ENCODE data around the gene TSPAN8.

TSPAN8 gene

GRCh38 chr12:71107936-71108335, 49.9 kb downstream of the TSPAN8 start:
- H3K27ac ChIP-seq (ENCODE audit: low read depth in 2 of 2, low read length in 2 of 2), result no peak overlapping the region
- H3K4me1 ChIP-seq (ENCODE audit: control insufficient read depth in 2 of 2, insufficient read depth in 2 of 2, low read length in 2 of 2), result no peaks in the 10 kb centered on the region
- H3K27me3 ChIP-seq (ENCODE audit: control insufficient read depth in 2 of 2, insufficient read depth in 2 of 2, low read length in 2 of 2), result no peaks in the 10 kb centered on the region
- H3K9ac ChIP-seq (ENCODE audit: low read depth in 1 of 2, low read length in 2 of 2), result no peak overlapping the region
- H3K4me3 ChIP-seq (ENCODE audit: low read length in 2 of 2), result no peak overlapping the region
- H3K9me3 ChIP-seq (ENCODE audit: control insufficient read depth in 2 of 2, low read length in 2 of 2), result no peaks in the 10 kb centered on the region
- peaks cover 11 to 12% of the 10 kb centered on the region in 2 donors for H3K36me3 ChIP-seq (ENCODE audit: control insufficient read depth in 2 of 2, insufficient read depth in 2 of 2, low read length in 2 of 2)

- Histone ChIP-seq H3K4me3 (ENCODE audit: low read length in 2 of 2) (no peak overlapping the region), H3K27ac (ENCODE audit: low read depth in 2 of 2, low read length in 2 of 2) (no peak overlapping the region), H3K9ac (ENCODE audit: low read depth in 1 of 2, low read length in 2 of 2) (no peak overlapping the region), H3K36me3 (ENCODE audit: control insufficient read depth in 2 of 2, insufficient read depth in 2 of 2, low read length in 2 of 2) (peaks cover 6 to 10% of the 10 kb centered on the region in 2 donors), H3K27me3 (ENCODE audit: control insufficient read depth in 2 of 2, insufficient read depth in 2 of 2, low read length in 2 of 2) (no peaks in the 10 kb centered on the region), H3K4me1 (ENCODE audit: control insufficient read depth in 2 of 2, insufficient read depth in 2 of 2, low read length in 2 of 2) (no peaks in the 10 kb centered on the region), H3K9me3 (ENCODE audit: control insufficient read depth in 2 of 2, low read length in 2 of 2) (no peaks in the 10 kb centered on the region)
Observed at GRCh38 chr12:71105956-71106355, 51.8 kb downstream of the TSPAN8 start.

- Histone ChIP-seq H3K36me3 (ENCODE audit: control insufficient read depth in 2 of 2, insufficient read depth in 2 of 2, low read length in 2 of 2) (no peaks in the 10 kb centered on the region), H3K9me3 (ENCODE audit: control insufficient read depth in 2 of 2, low read length in 2 of 2) (peaks cover 0 to 2% of the 10 kb centered on the region in 2 donors), H3K27me3 (ENCODE audit: control insufficient read depth in 2 of 2, insufficient read depth in 2 of 2, low read length in 2 of 2) (no peaks in the 10 kb centered on the region)
Observed at GRCh38 chr12:71092290-71092689, 65.5 kb downstream of the TSPAN8 start.

GRCh38 chr12:71090971-71091370, 66.8 kb downstream of the TSPAN8 start:
- no peak overlapping the region for H3K9ac ChIP-seq (ENCODE audit: low read depth in 1 of 2, low read length in 2 of 2)
- H3K4me3 ChIP-seq (ENCODE audit: low read length in 2 of 2), result no peak overlapping the region
- peaks cover 0 to 2% of the 10 kb centered on the region in 2 donors for H3K9me3 ChIP-seq (ENCODE audit: control insufficient read depth in 2 of 2, low read length in 2 of 2)
- no peaks in the 10 kb centered on the region for H3K4me1 ChIP-seq (ENCODE audit: control insufficient read depth in 2 of 2, insufficient read depth in 2 of 2, low read length in 2 of 2)
- H3K36me3 ChIP-seq (ENCODE audit: control insufficient read depth in 2 of 2, insufficient read depth in 2 of 2, low read length in 2 of 2), result no peaks in the 10 kb centered on the region
- H3K27me3 ChIP-seq (ENCODE audit: control insufficient read depth in 2 of 2, insufficient read depth in 2 of 2, low read length in 2 of 2), result no peaks in the 10 kb centered on the region
- H3K27ac ChIP-seq (ENCODE audit: low read depth in 2 of 2, low read length in 2 of 2), result no peak overlapping the region

More at GRCh38 chr12:71092290-71092689, 65.5 kb downstream of the TSPAN8 start:
- no peak overlapping the region for H3K27ac ChIP-seq (ENCODE audit: low read depth in 2 of 2, low read length in 2 of 2)
- H3K4me3 ChIP-seq (ENCODE audit: low read length in 2 of 2), result no peak overlapping the region
- H3K9ac ChIP-seq (ENCODE audit: low read depth in 1 of 2, low read length in 2 of 2), result no peak overlapping the region
- no peaks in the 10 kb centered on the region for H3K4me1 ChIP-seq (ENCODE audit: control insufficient read depth in 2 of 2, insufficient read depth in 2 of 2, low read length in 2 of 2)

- no peak overlapping the region for H3K27ac ChIP-seq (ENCODE audit: low read depth in 2 of 2, low read length in 2 of 2)
Observed at GRCh38 chr12:71085575-71085974, 72.2 kb downstream of the TSPAN8 start.

GRCh38 chr12:71075743-71076142, 82.1 kb downstream of the TSPAN8 start:
- H3K4me3 ChIP-seq (ENCODE audit: low read length in 2 of 2), result no peak overlapping the region
- no peak overlapping the region for H3K27ac ChIP-seq (ENCODE audit: low read depth in 2 of 2, low read length in 2 of 2)
- H3K4me1 ChIP-seq (ENCODE audit: control insufficient read depth in 2 of 2, insufficient read depth in 2 of 2, low read length in 2 of 2), result no peaks in the 10 kb centered on the region
- no peaks in the 10 kb centered on the region for H3K9me3 ChIP-seq (ENCODE audit: control insufficient read depth in 2 of 2, low read length in 2 of 2)
- no peaks in the 10 kb centered on the region for H3K27me3 ChIP-seq (ENCODE audit: control insufficient read depth in 2 of 2, insufficient read depth in 2 of 2, low read length in 2 of 2)
- no peak overlapping the region for H3K9ac ChIP-seq (ENCODE audit: low read depth in 1 of 2, low read length in 2 of 2)
- no peaks in the 10 kb centered on the region for H3K36me3 ChIP-seq (ENCODE audit: control insufficient read depth in 2 of 2, insufficient read depth in 2 of 2, low read length in 2 of 2)

More at GRCh38 chr12:71085575-71085974, 72.2 kb downstream of the TSPAN8 start:
- H3K36me3 ChIP-seq (ENCODE audit: control insufficient read depth in 2 of 2, insufficient read depth in 2 of 2, low read length in 2 of 2), result no peaks in the 10 kb centered on the region
- H3K4me3 ChIP-seq (ENCODE audit: low read length in 2 of 2), result no peak overlapping the region
- H3K27me3 ChIP-seq (ENCODE audit: control insufficient read depth in 2 of 2, insufficient read depth in 2 of 2, low read length in 2 of 2), result no peaks in the 10 kb centered on the region
- no peak overlapping the region for H3K9ac ChIP-seq (ENCODE audit: low read depth in 1 of 2, low read length in 2 of 2)
- no peaks in the 10 kb centered on the region for H3K9me3 ChIP-seq (ENCODE audit: control insufficient read depth in 2 of 2, low read length in 2 of 2)
- no peaks in the 10 kb centered on the region for H3K4me1 ChIP-seq (ENCODE audit: control insufficient read depth in 2 of 2, insufficient read depth in 2 of 2, low read length in 2 of 2)
